ENCODE measurements around the gene NR3C1.

The NR3C1 gene

GRCh38 chr5:143398451-143399237, 4.8 kb downstream of the NR3C1 start:
- no peak for DNase-seq (ENCODE audit: low read depth)

GRCh38 chr5:143398053-143398355, 5.5 kb downstream of the NR3C1 start:
- no peak for DNase-seq (ENCODE audit: low read depth)

- DNase-seq (ENCODE audit: low read depth) = no peak
Measured at GRCh38 chr5:143397302-143398052, 6.0 kb downstream of the NR3C1 start.

GRCh38 chr5:143396353-143396940, 7.0 kb downstream of the NR3C1 start:
- no peak for DNase-seq (ENCODE audit: low read depth)

- no peak for DNase-seq (ENCODE audit: low read depth)
Measured at GRCh38 chr5:143395638-143396352, 7.7 kb downstream of the NR3C1 start.

GRCh38 chr5:143393524-143393923, 10.0 kb downstream of the NR3C1 start:
- no peak for DNase-seq (ENCODE audit: low read depth)

- DNase-seq (ENCODE audit: low read depth) = no peak
Measured at GRCh38 chr5:143390941-143391340, 12.5 kb downstream of the NR3C1 start.

GRCh38 chr5:143390258-143390657, 13.2 kb downstream of the NR3C1 start:
- no peak for DNase-seq (ENCODE audit: low read depth)

- no peak for DNase-seq (ENCODE audit: low read depth)
Measured at GRCh38 chr5:143386725-143387124, 16.8 kb downstream of the NR3C1 start.

GRCh38 chr5:143384865-143385657, 18.4 kb downstream of the NR3C1 start:
- DNase-seq (ENCODE audit: low read depth) = no peak

- no peak for DNase-seq (ENCODE audit: low read depth)
Measured at GRCh38 chr5:143383988-143384387, 19.5 kb downstream of the NR3C1 start.

GRCh38 chr5:143379606-143380005, 23.9 kb downstream of the NR3C1 start:
- no peak for DNase-seq (ENCODE audit: low read depth)

- no peak for DNase-seq (ENCODE audit: low read depth)
Measured at GRCh38 chr5:143376911-143377813, 26.3 kb downstream of the NR3C1 start.

GRCh38 chr5:143376195-143376779, 27.2 kb downstream of the NR3C1 start:
- DNase-seq (ENCODE audit: low read depth) = no peak

- no peak for DNase-seq (ENCODE audit: low read depth)
Measured at GRCh38 chr5:143374496-143375217, 28.8 kb downstream of the NR3C1 start.

GRCh38 chr5:143373076-143373475, 30.4 kb downstream of the NR3C1 start:
- DNase-seq (ENCODE audit: low read depth) = no peak

- no peak for DNase-seq (ENCODE audit: low read depth)
Measured at GRCh38 chr5:143372187-143372829, 31.2 kb downstream of the NR3C1 start.

GRCh38 chr5:143370440-143370839, 33.0 kb downstream of the NR3C1 start:
- no peak for DNase-seq (ENCODE audit: low read depth)

- DNase-seq (ENCODE audit: low read depth) = no peak
Measured at GRCh38 chr5:143364061-143364460, 39.4 kb downstream of the NR3C1 start.

Data from stromal cell of bone marrow (primary cell).